B cell (primary cell): ENCODE results near the gene MRM2. TPM values are rescaled to one million over a fixed set of nuclear protein-coding genes. Genes with fewer than 3 reads are reported as not detected.

ENCODE experiments used
- ATAC-seq: fragments of 200-7000 bp; cut with Tn5 transposase; one replicate; pipeline ENCODE4 v1.10.0; 2021; ENCODE audit warnings: low read depth, mild to moderate bottlenecking, moderate number of reproducible peaks, moderate library complexity
- CTCF ChIA-PET: fragments of 350-600 bp; sonication (Branson Sonifier 250); formaldehyde crosslinking; loops from one replicate; lab custom pipeline; 2021; ENCODE audit warnings: antibody characterized with exemption, inconsistent platforms; lab: Charles Lee
- POLR2A ChIA-PET: fragments of 350-600 bp; sonication (Branson Sonifier 250); formaldehyde crosslinking; loops from one replicate; lab custom pipeline; 2021; ENCODE audit warnings: antibody characterized with exemption; lab: Charles Lee
- DNase-seq: peaks from one replicate; pipeline ENCODE4 v3.0.0; 2013
- H2AFZ ChIP-seq: 2 replicates; pipeline ENCODE4 v1.6.1; 2012; ENCODE audit warnings: mild to moderate bottlenecking, low read depth, low read length; ENCODE audit not compliant: insufficient read depth, poor library complexity, severe bottlenecking
- H3K27ac ChIP-seq, 2 donors: 1 replicate in 1 of 2; 2 replicates in 1 of 2; pipeline ENCODE4 v1.5.1; 2012 to 2013; ENCODE audit warnings: low read length in 2 of 2, mild to moderate bottlenecking in 2 of 2, moderate library complexity in 1 of 2
- H3K27me3 ChIP-seq, 4 experiments: fragments of 200-600 bp in 1 of 4; sonication (generic) in 1 of 4; replicated peaks in 1 of 4; 1 replicate in 2 of 4; 2 replicates in 2 of 4; pipeline versions ENCODE4 v1.6.1 to v1.7.0; 2013 to 2016; ENCODE audit warnings: low read length in 3 of 4, mild to moderate bottlenecking in 2 of 4, mixed read lengths in 1 of 4, moderate library complexity in 1 of 4; ENCODE audit not compliant: insufficient read depth in 4 of 4, control insufficient read depth in 3 of 4; ENCODE audit errors: control extremely low read depth in 1 of 4
- H3K36me3 ChIP-seq, 2 experiments: replicated peaks in 1 of 2; 1 replicate in 1 of 2; 2 replicates in 1 of 2; pipeline versions ENCODE4 v1.6.1 to v1.7.1; 2013; ENCODE audit warnings: low read length in 1 of 2; ENCODE audit not compliant: insufficient read depth in 2 of 2, control insufficient read depth in 1 of 2; ENCODE audit errors: control extremely low read depth in 1 of 2, extremely low read depth in 1 of 2
- H3K4me1 ChIP-seq, 2 donors: fragments of 200-600 bp in 1 of 2; sonication (generic) in 1 of 2; 1 replicate in 1 of 2; 2 replicates in 1 of 2; pipeline versions ENCODE4 v1.5.1 to v1.6.1; 2013 to 2017; ENCODE audit warnings: low read length in 2 of 2; ENCODE audit not compliant: control insufficient read depth in 2 of 2, insufficient read depth in 2 of 2
- H3K4me2 ChIP-seq: replicated peaks from 2 replicates; pipeline ENCODE3; 2012; ENCODE audit warnings: mild to moderate bottlenecking, low read depth, low read length; ENCODE audit not compliant: poor library complexity, severe bottlenecking
- H3K4me3 ChIP-seq, 5 experiments: fragments of 200-600 bp in 1 of 5; sonication (generic) in 1 of 5; 1 replicate in 3 of 5; 2 replicates in 2 of 5; pipeline versions ENCODE4 v1.5.1 to v1.7.0; 2011 to 2016; ENCODE audit warnings: low read length in 4 of 5, mild to moderate bottlenecking in 4 of 5, low read depth in 2 of 5, control low read depth in 1 of 5, moderate library complexity in 1 of 5; ENCODE audit not compliant: insufficient read depth in 1 of 5; ENCODE audit errors: control extremely low read depth in 1 of 5, extremely low read depth in 1 of 5
- H3K79me2 ChIP-seq: fragments of 200-600 bp; sonication (generic); one replicate; pipeline ENCODE4 v1.6.0; 2016; ENCODE audit warnings: low read length; ENCODE audit not compliant: control insufficient read depth, insufficient read depth
- H3K9ac ChIP-seq: fragments of 200-600 bp; sonication (generic); 2 replicates; pipeline ENCODE4 v1.6.1; 2017; ENCODE audit warnings: mild to moderate bottlenecking, low read length, moderate library complexity
- H3K9me3 ChIP-seq, 3 donors: one replicate each; pipeline versions ENCODE4 v1.6.1 to v1.7.1; 2013; ENCODE audit warnings: low read length in 2 of 3; ENCODE audit not compliant: control insufficient read depth in 2 of 3, insufficient read depth in 1 of 3; ENCODE audit errors: control extremely low read depth in 1 of 3
- H4K20me1 ChIP-seq: 2 replicates; pipeline ENCODE4 v1.6.0; 2012; ENCODE audit warnings: mild to moderate bottlenecking, low read length; ENCODE audit not compliant: insufficient read depth, control insufficient read depth, poor library complexity, severe bottlenecking
- H3K27ac Mint-ChIP-seq: one replicate; pipeline ENCODE4 v1.8.0; 2021; ENCODE audit warnings: mixed read lengths
- H3K27me3 Mint-ChIP-seq: one replicate; pipeline ENCODE4 v1.8.0; 2021; ENCODE audit warnings: mixed read lengths
- H3K4me1 Mint-ChIP-seq: one replicate; pipeline ENCODE4 v1.8.0; 2021; ENCODE audit warnings: mixed read lengths
- H3K4me3 Mint-ChIP-seq: one replicate; pipeline ENCODE4 v1.8.0; 2021; ENCODE audit warnings: mixed read lengths
- H3K9me3 Mint-ChIP-seq: one replicate; pipeline ENCODE4 v1.8.0; 2022; ENCODE audit warnings: mixed read lengths; ENCODE audit not compliant: insufficient read depth
- CTCF ChIP-seq: fragments of 200-600 bp; IDR thresholded peaks from one replicate; pipeline ENCODE4 v1.8.0; 2022; ENCODE audit warnings: antibody characterized with exemption, mild to moderate bottlenecking
- EZH2 ChIP-seq: IDR thresholded peaks from 2 replicates; pipeline ENCODE4 v1.6.1; 2012; ENCODE audit warnings: borderline replicate concordance, low read depth, mild to moderate bottlenecking, moderate library complexity, low read length; ENCODE audit not compliant: insufficient read depth, poor library complexity, severe bottlenecking
- WGBS: methylation state at CpG from one replicate; pipeline ENCODE4 v1.1.5; 2013; ENCODE audit warnings: missing lambda C conversion rate; ENCODE audit not compliant: insufficient coverage; 5-methylcytosine and 5-hydroxymethylcytosine counted together
- intact Hi-C: fragments of 100-400 bp; cut with micrococcal nuclease; formaldehyde crosslinking; loops from one replicate; pipeline ENCODE4 v1.10.0; 2022
- polyA plus RNA-seq: library from polyadenylated mRNA; depleted of rRNA; stranded (reverse); fragments of >200 nt; gene quantifications from 2 replicates; pipeline ENCODE4 v1.2.3, GENCODE V29; 2012
- total RNA-seq, 2 donors: library from RNA; stranded (reverse); fragments of 120-200 nt in 1 of 2; gene quantifications; 1 replicate in 1 of 2; 2 replicates in 1 of 2; pipeline versions ENCODE4 v1.2.3 to v1.2.4, GENCODE V29; 2013 to 2022

The MRM2 gene
- total and polyA plus RNA-seq, 2 donors (not counting 1 experiment from before 2014, with no cell fraction given): 9.2 to 29.0 TPM

- H3K9me3 ChIP-seq: peaks cover 0 to 4% (median 0%) of the 10 kb centered on the region in 3 donors
- H3K4me2 ChIP-seq: no peak overlapping the region
- H2AFZ ChIP-seq: no peak overlapping the region
- ATAC-seq: no peak
- no peak overlapping the region for H3K27ac ChIP-seq
- H3K36me3 ChIP-seq: peaks cover 0 to 49% of the 10 kb centered on the region in 2 experiments
- no peak overlapping the region for H3K9ac ChIP-seq
- ChIA-PET CTCF (interaction anchor here (1.1 to 3.7 kb wide), 4 partner anchors 111 to 171 kb away, joined by 3 to 21 read pairs (median 12); partner anchors contain the start of gene EIF3B), POLR2A (no interaction called here)
- Mint-ChIP-seq H3K4me3 (no peak overlapping the region), H3K27me3 (no peaks in the 10 kb centered on the region), H3K4me1 (peaks cover 6% of the 10 kb centered on the region), H3K27ac (no peak overlapping the region), H3K9me3 (no peaks in the 10 kb centered on the region)
- 95% methylated on average over 30 of the region's 30 CpGs for WGBS
- intact Hi-C loops: no loop called here
- peaks cover 0 to 5% of the 10 kb centered on the region in 2 donors for H3K4me1 ChIP-seq
- H4K20me1 ChIP-seq: no peaks in the 10 kb centered on the region
- no peak for DNase-seq
- H3K4me3 ChIP-seq: no peak overlapping the region
- TF ChIP-seq CTCF (no peak), EZH2 (no peak)
- H3K79me2 ChIP-seq: no peaks in the 10 kb centered on the region
- H3K27me3 ChIP-seq: no peaks in the 10 kb centered on the region
These were observed 31.3 kb downstream of the MRM2 start for GRCh38 chr7:2210551-2211258.

DNA sequence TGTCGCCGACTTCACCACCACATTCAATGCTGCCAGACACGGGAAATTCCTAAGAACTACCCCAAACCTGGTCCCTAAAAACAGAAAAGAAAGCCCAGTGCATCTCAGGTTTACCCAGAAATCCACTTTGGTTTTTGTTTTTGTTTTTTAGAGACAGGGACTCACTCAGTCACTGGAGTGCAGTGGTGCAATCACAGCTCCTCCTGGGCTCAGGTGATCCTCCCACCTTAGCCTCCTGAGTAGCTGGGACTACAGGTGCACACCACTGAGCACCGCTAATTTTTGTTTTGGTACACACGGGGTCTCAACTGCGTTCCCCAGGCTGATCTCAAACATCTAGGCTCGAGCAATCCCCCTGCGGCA lies 32.1 kb downstream of the MRM2 start:
- POLR2A ChIA-PET: no interaction called here
- H3K9ac ChIP-seq: no peak overlapping the region
- no peaks in the 10 kb centered on the region for H3K9me3 Mint-ChIP-seq
- H3K4me1 Mint-ChIP-seq: peaks cover 6% of the 10 kb centered on the region
- no peak overlapping the region for H3K27ac ChIP-seq
- no peak overlapping the region for H3K4me2 ChIP-seq
- no peaks in the 10 kb centered on the region for H3K27me3 ChIP-seq
- H3K79me2 ChIP-seq: no peaks in the 10 kb centered on the region
- peaks cover 0 to 44% of the 10 kb centered on the region in 2 experiments for H3K36me3 ChIP-seq
- H3K9me3 ChIP-seq: peaks cover 0 to 4% (median 0%) of the 10 kb centered on the region in 3 donors
- H3K27me3 Mint-ChIP-seq: no peaks in the 10 kb centered on the region
- ATAC-seq: peak; percentile 16
- intact Hi-C loops: loop anchor here (1.0 kb wide), 2 partner anchors 110 to 631 kb away; no protein-coding TSS in a partner anchor
- no peak overlapping the region for H3K4me3 Mint-ChIP-seq
- TF ChIP-seq EZH2 (no peak), CTCF (no peak)
- no peak for DNase-seq
- H3K27ac Mint-ChIP-seq: peak overlapping the region; percentile 7
- CTCF ChIA-PET: interaction anchor here (1.0 to 3.7 kb wide), 10 partner anchors 11 to 631 kb away, joined by 3 to 21 read pairs (median 4); partner anchors contain the start of gene EIF3B
- H2AFZ ChIP-seq: no peak overlapping the region
- H3K4me1 ChIP-seq: peaks cover 0 to 5% of the 10 kb centered on the region in 2 donors
- no peaks in the 10 kb centered on the region for H4K20me1 ChIP-seq
- whole genome bisulfite sequencing: 69% methylated on average over 7 of the region's 8 CpGs
- no peak overlapping the region for H3K4me3 ChIP-seq
